Mucosa of stomach (tissue), 1 donor: ENCODE data around the gene COL18A1.

Experiments used
- H3K27me3 ChIP-seq: one replicate; pipeline ENCODE4 v1.7.0; 2013; ENCODE audit warnings: mild to moderate bottlenecking, low read length; ENCODE audit not compliant: control insufficient read depth, insufficient read depth
- H3K36me3 ChIP-seq: one replicate; pipeline ENCODE4 v1.7.0; 2013; ENCODE audit warnings: low read length; ENCODE audit not compliant: control insufficient read depth, insufficient read depth
- H3K4me1 ChIP-seq: one replicate; pipeline ENCODE4 v1.7.0; 2013; ENCODE audit warnings: mild to moderate bottlenecking, low read length; ENCODE audit not compliant: control insufficient read depth, insufficient read depth
- H3K4me3 ChIP-seq: one replicate; pipeline ENCODE4 v1.7.0; 2013; ENCODE audit warnings: low read length
- H3K9ac ChIP-seq: one replicate; pipeline ENCODE4 v1.7.0; 2013; ENCODE audit warnings: mild to moderate bottlenecking, low read length, moderate library complexity
- H3K9me3 ChIP-seq: one replicate; pipeline ENCODE4 v1.7.0; 2013; ENCODE audit warnings: mild to moderate bottlenecking, low read length, moderate library complexity; ENCODE audit not compliant: control insufficient read depth
- donor health status: Pancreatic carcinoma.

COL18A1 gene

GRCh38 chr21:45371655-45372054, 33.3 kb upstream of the COL18A1 start:
- H3K27me3 ChIP-seq, result no peaks in the 10 kb centered on the region
- H3K4me3 ChIP-seq, result no peak overlapping the region
- H3K9me3 ChIP-seq, result no peaks in the 10 kb centered on the region
- H3K9ac ChIP-seq, result no peak overlapping the region
- H3K4me1 ChIP-seq, result no peaks in the 10 kb centered on the region
- no peaks in the 10 kb centered on the region for H3K36me3 ChIP-seq

GRCh38 chr21:45372732-45373355, 32.1 kb upstream of the COL18A1 start:
- Histone ChIP-seq H3K4me3 (no peak overlapping the region), H3K27me3 (no peaks in the 10 kb centered on the region), H3K4me1 (no peaks in the 10 kb centered on the region), H3K9me3 (no peaks in the 10 kb centered on the region), H3K9ac (no peak overlapping the region), H3K36me3 (no peaks in the 10 kb centered on the region)

- no peaks in the 10 kb centered on the region for H3K4me1 ChIP-seq
- H3K4me3 ChIP-seq, result no peak overlapping the region
- no peak overlapping the region for H3K9ac ChIP-seq
- H3K9me3 ChIP-seq, result no peaks in the 10 kb centered on the region
- no peaks in the 10 kb centered on the region for H3K27me3 ChIP-seq
- no peaks in the 10 kb centered on the region for H3K36me3 ChIP-seq
These were observed 30.8 kb upstream of the COL18A1 start for GRCh38 chr21:45373991-45374816.

- Histone ChIP-seq H3K36me3 (no peaks in the 10 kb centered on the region), H3K4me1 (no peaks in the 10 kb centered on the region), H3K9me3 (no peaks in the 10 kb centered on the region)
These were observed 30.0 kb upstream of the COL18A1 start for GRCh38 chr21:45374826-45375455.

GRCh38 chr21:45376459-45377324, 28.3 kb upstream of the COL18A1 start:
- Histone ChIP-seq H3K4me1 (no peaks in the 10 kb centered on the region), H3K36me3 (no peaks in the 10 kb centered on the region), H3K27me3 (no peaks in the 10 kb centered on the region), H3K9ac (no peak overlapping the region), H3K9me3 (no peaks in the 10 kb centered on the region), H3K4me3 (no peak overlapping the region)

More at GRCh38 chr21:45374826-45375455, 30.0 kb upstream of the COL18A1 start:
- no peaks in the 10 kb centered on the region for H3K27me3 ChIP-seq
- H3K9ac ChIP-seq, result no peak overlapping the region
- no peak overlapping the region for H3K4me3 ChIP-seq

- no peak overlapping the region for H3K9ac ChIP-seq
- H3K36me3 ChIP-seq, result no peaks in the 10 kb centered on the region
- no peak overlapping the region for H3K4me3 ChIP-seq
- H3K4me1 ChIP-seq, result no peaks in the 10 kb centered on the region
- no peaks in the 10 kb centered on the region for H3K27me3 ChIP-seq
- H3K9me3 ChIP-seq, result no peaks in the 10 kb centered on the region
These were observed 27.6 kb upstream of the COL18A1 start for GRCh38 chr21:45377325-45377709.

GRCh38 chr21:45377866-45378257, 27.1 kb upstream of the COL18A1 start:
- Histone ChIP-seq H3K4me3 (no peak overlapping the region), H3K36me3 (no peaks in the 10 kb centered on the region), H3K4me1 (no peaks in the 10 kb centered on the region), H3K27me3 (no peaks in the 10 kb centered on the region), H3K9me3 (no peaks in the 10 kb centered on the region), H3K9ac (no peak overlapping the region)

GRCh38 chr21:45378258-45378966, 26.6 kb upstream of the COL18A1 start:
- Histone ChIP-seq H3K4me1 (no peaks in the 10 kb centered on the region), H3K27me3 (peaks cover 3% of the 10 kb centered on the region), H3K9ac (no peak overlapping the region), H3K36me3 (no peaks in the 10 kb centered on the region), H3K4me3 (no peak overlapping the region), H3K9me3 (no peaks in the 10 kb centered on the region)

- Histone ChIP-seq H3K36me3 (no peaks in the 10 kb centered on the region), H3K9ac (no peak overlapping the region), H3K27me3 (peaks cover 4% of the 10 kb centered on the region), H3K9me3 (no peaks in the 10 kb centered on the region), H3K4me1 (no peaks in the 10 kb centered on the region), H3K4me3 (no peak overlapping the region)
These were observed 25.6 kb upstream of the COL18A1 start for GRCh38 chr21:45379171-45379900.

GRCh38 chr21:45379901-45380330, 25.0 kb upstream of the COL18A1 start:
- Histone ChIP-seq H3K9me3 (no peaks in the 10 kb centered on the region), H3K36me3 (no peaks in the 10 kb centered on the region), H3K27me3 (peaks cover 4% of the 10 kb centered on the region), H3K9ac (no peak overlapping the region), H3K4me3 (no peak overlapping the region), H3K4me1 (no peaks in the 10 kb centered on the region)

- no peak overlapping the region for H3K4me3 ChIP-seq
- no peaks in the 10 kb centered on the region for H3K4me1 ChIP-seq
- no peak overlapping the region for H3K9ac ChIP-seq
- peaks cover 4% of the 10 kb centered on the region for H3K27me3 ChIP-seq
- H3K36me3 ChIP-seq, result no peaks in the 10 kb centered on the region
- H3K9me3 ChIP-seq, result no peaks in the 10 kb centered on the region
These were observed 24.4 kb upstream of the COL18A1 start for GRCh38 chr21:45380566-45380965.
